GM18505 (cell line): ENCODE data around the gene FAT1.

Source experiments
- ATAC-seq: cut with Tn5 transposase; IDR thresholded peaks from one replicate; pipeline ENCODE4 v1.9.1; 2021; ENCODE audit not compliant: unreplicated experiment
- POLR2A ChIP-seq: IDR thresholded peaks from 4 replicates; pipeline ENCODE4 v1.6.1; 2011; ENCODE audit warnings: borderline replicate concordance; ENCODE audit not compliant: insufficient read depth, insufficient read length; ENCODE audit errors: extremely low read depth

Gene FAT1

DNA sequence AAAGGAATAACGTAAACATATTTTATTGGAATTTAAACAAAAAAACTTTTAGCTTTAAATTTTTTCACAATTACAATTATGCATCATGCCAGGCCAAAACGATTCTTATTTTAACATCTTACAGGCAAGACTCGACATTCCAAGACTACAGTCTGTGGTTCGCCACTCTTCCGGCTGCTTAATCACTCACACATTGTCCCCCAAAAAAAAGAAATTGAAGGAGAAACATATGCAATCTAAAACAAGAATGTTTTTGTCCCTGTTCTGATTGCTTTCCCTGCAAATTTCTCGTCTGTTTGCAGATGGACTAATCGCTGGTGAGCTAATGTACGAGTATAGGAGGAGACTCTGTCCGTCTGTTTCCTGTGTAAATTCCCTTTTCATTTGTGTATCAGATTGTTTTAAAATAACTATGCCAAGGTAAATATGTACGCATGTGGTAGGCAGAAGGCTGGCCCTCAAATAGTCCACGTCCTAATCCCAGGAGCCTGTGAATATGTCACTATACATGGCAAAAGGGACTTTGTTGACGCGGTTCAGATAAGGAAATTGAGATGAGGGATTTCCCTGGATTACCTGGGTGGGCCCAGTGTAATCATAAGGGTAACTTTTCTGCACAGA lies 130.6 kb downstream of the FAT1 start:
- no peak for TF ChIP-seq POLR2A
- ATAC-seq, result no peak

DNA sequence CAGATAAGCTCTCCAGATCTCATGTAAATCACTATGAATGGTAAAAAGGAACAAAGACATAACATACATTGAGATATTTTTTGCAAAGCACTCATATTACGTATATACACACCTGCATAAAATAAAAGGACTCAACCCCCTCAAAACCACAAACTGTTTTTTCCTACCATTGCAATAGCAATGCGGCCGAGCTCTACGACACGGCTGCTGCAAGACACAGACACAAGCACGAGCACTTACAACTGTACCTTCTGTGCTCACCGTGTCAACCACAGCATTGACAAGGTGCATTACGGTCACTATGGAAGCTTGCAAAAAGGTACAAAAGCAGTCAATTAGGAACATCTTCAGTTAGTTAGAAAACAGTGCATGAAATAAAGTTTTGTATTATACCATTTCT lies 131.2 kb downstream of the FAT1 start:
- ATAC-seq, result no peak
- no peak for TF ChIP-seq POLR2A

DNA sequence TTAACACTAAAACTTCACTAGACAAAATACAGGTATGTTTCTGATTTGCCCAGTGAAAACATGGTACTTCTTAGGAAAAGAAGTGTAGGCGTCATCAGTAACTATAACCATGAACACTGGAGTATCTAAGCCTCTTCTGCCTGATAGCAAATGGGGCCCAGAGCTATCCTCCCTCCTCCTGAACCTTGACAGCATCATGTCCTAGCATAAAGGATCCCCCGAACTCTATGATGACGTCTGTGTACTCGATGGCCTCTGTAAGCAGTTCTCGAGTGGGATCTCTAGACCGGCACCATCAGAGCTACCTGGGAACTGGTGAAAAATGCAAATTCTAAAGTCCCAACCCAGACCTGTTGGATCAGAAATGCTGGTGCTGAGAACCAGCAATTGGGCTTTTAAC lies 132.0 kb downstream of the FAT1 start:
- ATAC-seq, result no peak

DNA sequence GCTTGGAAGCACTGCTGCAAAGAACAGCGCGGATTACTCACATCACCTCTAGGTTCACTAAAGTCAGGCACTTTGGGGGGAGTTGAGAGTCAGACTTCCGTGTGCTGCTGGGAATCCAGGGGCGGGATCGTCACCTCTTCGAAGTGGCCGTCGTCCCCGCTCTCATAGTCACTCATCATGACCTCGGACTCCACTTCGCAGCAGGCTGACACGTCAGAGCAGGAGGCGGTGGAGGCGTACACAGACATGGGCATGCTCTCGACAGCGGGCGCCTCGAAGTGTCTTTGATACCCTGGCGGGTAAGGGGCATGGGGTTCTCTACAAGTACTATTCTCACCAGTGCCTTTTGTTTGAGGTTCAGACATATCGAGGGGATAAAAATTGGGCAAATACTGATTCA lies 135.2 kb downstream of the FAT1 start:
- ATAC-seq, result no peak
- TF ChIP-seq POLR2A, result no peak

More for the DNA sequence above, 132.0 kb downstream of the FAT1 start:
- TF ChIP-seq POLR2A, result no peak

DNA sequence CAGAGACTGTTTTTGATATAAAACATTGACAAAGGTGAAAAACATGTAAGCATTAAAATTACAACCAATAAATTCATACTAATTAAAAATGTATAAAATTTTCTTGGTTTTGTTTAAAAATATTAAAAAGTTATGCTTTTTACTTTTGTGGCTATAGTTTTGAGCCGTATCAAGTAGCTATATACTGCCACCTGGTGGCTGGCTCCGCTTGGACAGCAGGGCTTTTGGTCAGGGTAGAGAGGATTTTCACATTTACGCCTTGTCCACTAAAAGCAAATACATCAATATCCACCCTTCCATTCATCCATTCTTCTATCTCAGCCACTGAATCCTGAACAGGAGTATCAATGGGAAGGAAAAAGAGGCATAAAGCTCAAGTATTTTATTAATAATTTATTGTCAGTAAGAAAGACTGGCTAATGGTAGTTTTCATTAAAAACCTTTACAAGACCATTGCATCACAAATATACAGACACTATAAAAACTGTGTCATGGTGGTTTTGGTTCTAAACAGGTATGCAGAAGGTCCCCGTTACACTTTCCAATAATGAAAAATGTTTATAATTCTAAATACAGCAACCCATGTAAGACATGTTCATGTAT lies 136.1 kb downstream of the FAT1 start:
- ATAC-seq, result peak; percentile 77

GRCh38 chr4:186586205-186586604 lies 137.5 kb downstream of the FAT1 start:
- ATAC-seq, result no peak
- TF ChIP-seq POLR2A, result no peak

More for the DNA sequence above, 136.1 kb downstream of the FAT1 start:
- no peak for TF ChIP-seq POLR2A

GRCh38 chr4:186584912-186585311 lies 138.7 kb downstream of the FAT1 start:
- no peak for TF ChIP-seq POLR2A

DNA sequence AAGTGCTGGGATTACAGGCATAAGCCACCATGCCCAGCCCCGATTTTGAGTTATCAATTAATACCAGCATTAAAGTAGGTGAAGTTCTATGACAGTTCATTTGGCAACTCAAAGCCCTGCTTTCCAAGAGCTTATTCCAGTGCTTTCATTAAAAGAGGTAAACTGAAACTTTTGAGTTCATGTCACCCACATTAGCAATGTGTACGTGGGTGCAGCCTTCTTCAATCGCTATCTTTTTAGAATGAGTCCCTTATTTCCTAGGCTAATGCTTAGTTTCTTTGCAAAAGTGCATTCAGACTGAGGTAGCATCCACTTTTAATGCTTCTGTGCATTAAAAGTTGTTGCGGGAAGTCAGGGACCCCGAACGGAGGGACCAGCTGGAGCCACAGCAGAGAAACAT lies 142.2 kb downstream of the FAT1 start:
- no peak for TF ChIP-seq POLR2A
- no peak for ATAC-seq

More at GRCh38 chr4:186584912-186585311, 138.7 kb downstream of the FAT1 start:
- no peak for ATAC-seq

DNA sequence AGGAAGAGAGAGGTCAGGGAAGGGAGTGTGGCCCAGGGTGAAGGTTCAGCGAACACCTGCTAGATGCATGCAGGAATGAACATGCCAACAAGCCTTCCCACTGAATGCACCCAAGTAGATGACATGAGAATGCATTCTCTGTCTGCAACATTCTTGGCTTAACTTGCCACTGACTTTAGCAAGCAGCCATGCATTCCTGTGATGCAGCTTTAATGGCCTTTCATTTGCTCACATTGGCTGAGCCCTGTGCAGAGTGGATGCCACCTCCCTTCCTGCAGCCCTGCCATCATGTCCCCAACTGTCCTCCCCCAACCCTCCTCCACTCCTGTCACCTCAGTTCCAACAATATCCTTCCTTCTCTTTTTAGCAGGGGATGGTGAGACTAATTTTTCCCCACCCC lies 143.0 kb downstream of the FAT1 start:
- ATAC-seq, result no peak
- TF ChIP-seq POLR2A, result no peak

- no peak for TF ChIP-seq POLR2A
- ATAC-seq, result no peak
These were observed 153.3 kb downstream of the FAT1 start for GRCh38 chr4:186570193-186570996.

- no peak for ATAC-seq
- TF ChIP-seq POLR2A, result no peak
These were observed 154.0 kb downstream of the FAT1 start for GRCh38 chr4:186569533-186570192.

DNA sequence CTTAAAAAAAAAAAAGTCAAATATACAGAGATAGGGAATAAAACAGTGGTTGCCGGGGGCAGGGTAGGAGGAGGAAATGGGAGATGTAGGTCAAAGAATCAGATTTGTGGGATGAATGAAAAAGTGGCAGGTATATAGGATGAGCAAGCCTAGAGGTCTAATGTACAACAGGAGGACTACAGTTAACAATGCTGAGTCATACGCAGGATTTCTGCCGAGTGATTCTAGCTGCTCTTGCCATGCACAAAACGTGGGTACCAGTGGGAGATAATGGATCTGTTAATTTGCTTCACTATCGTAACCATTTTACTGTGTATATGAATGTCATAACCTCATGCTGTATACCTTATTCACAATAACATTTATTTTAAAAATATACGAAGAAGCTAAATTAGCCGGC lies 157.6 kb downstream of the FAT1 start:
- no peak for ATAC-seq
- TF ChIP-seq POLR2A, result no peak

- no peak for ATAC-seq
- no peak for TF ChIP-seq POLR2A
These were observed 159.9 kb downstream of the FAT1 start for GRCh38 chr4:186563761-186564160.
